ENCODE measurements around the gene RNF183.

GRCh38 chr9:113310538-113310937, 7.4 kb upstream of the RNF183 start:
- TF ChIP-seq CTCF (IDR thresholded peaks at IDR 0.05; ENCODE audit: insufficient read depth, low read depth, low read length) (no peak), EZH2 (IDR thresholded peaks at IDR 0.05; ENCODE audit: insufficient read depth, low read length) (no peak)

All from astrocyte (in vitro differentiated cells and primary cell).